Stimulated activated naive CD8-positive, alpha-beta T cell treated with anti-CD3 and anti-CD28 coated beads, Interleukin-15, Interleukin-2, amounts not matched to agents 100 U/mL and 50 U/mL, for 24 hours (primary cell): Measurements from ENCODE around the gene ATRNL1.
"Not testable (repeated sequence)": the region's sequence is repeated elsewhere in the genome, so short reads cannot be mapped to it uniquely, and the experiment has no call there.

Experiments used
- ATAC-seq: fragments of 150-1000 bp; cut with Tn5 transposase; one replicate; pipeline ENCODE4 v1.10.0; 2021
- DNase-seq: peaks from one replicate; pipeline ENCODE4 v3.0.0; 2021

ATRNL1 gene

GRCh38 chr10:115417585-115418265, 324.6 kb downstream of the ATRNL1 start:
- ATAC-seq, result no peak
- DNase-seq, result no peak

- no peak for ATAC-seq
- DNase-seq, result no peak
Observed at GRCh38 chr10:115422624-115423023, 329.5 kb downstream of the ATRNL1 start.

DNA sequence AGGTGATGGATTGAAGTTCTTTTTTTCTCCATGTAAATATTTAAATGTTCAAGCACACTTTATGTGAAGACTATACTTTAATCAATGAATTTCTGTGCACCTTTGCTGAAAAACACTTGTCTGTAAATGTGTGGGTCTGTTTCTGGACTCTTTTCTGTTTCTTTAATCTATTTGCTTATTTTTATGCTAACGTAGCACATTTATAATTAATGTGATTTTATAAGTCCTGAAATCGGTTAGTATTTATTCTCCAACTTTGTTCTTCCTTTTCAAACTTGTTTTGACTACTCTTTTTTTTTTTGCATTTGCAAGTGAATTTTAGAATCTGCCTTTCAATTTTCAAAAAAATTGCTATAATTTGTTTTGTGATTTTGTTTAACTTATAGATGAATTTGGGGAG, 334.4 kb downstream of the ATRNL1 start:
- DNase-seq, result no peak
- ATAC-seq, result no peak

GRCh38 chr10:115432188-115432819, 339.1 kb downstream of the ATRNL1 start:
- DNase-seq (no peak), ATAC-seq (no peak)

DNA sequence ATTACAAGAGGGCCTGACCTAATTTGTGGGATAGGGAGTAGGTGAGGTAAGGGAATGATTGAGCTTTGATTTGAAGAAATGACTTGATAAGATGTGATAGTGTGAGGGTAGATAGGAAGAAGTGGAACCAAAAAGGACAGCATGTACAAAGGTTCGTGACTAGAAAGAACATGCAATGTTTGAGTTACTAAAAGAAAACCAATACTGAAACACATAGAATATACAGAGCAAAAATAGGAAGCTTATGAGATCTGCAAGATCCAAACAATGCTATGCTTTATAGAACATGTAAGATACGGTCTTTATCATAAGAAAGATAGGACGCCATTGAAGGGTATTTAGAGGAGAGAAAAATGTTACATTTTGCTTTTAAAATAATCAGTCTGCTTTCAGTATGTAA, 343.8 kb downstream of the ATRNL1 start:
- ATAC-seq, result no peak
- DNase-seq, result no peak

- ATAC-seq (no peak), DNase-seq (no peak)
Observed at GRCh38 chr10:115441907-115442545, 348.9 kb downstream of the ATRNL1 start.

- no peak for ATAC-seq
- no peak for DNase-seq
Observed at GRCh38 chr10:115456812-115457211, 363.6 kb downstream of the ATRNL1 start.

GRCh38 chr10:115483294-115483693, 390.1 kb downstream of the ATRNL1 start:
- ATAC-seq (no peak), DNase-seq (no peak)

GRCh38 chr10:115491526-115492140, 398.5 kb downstream of the ATRNL1 start:
- DNase-seq (no peak), ATAC-seq (no peak)

DNA sequence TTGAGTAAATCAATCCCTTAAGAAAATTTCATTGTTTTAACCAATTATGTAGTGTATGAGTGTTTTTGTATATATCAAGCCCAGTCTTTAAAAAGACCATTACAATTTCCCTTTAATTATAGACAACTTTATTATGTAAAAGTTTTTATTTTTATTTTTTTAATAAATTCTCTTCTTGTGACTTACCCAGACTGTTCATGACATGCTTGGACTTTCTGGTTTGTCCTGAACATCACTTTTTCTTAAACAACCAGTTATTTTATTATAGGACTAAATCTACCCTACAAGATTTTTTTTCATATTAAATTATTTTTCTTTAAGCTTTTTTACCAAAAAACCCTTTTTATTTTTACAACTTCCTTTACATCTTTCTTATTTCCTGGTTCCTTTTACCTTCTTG, 410.4 kb downstream of the ATRNL1 start:
- DNase-seq (no peak), ATAC-seq (no peak)

DNA sequence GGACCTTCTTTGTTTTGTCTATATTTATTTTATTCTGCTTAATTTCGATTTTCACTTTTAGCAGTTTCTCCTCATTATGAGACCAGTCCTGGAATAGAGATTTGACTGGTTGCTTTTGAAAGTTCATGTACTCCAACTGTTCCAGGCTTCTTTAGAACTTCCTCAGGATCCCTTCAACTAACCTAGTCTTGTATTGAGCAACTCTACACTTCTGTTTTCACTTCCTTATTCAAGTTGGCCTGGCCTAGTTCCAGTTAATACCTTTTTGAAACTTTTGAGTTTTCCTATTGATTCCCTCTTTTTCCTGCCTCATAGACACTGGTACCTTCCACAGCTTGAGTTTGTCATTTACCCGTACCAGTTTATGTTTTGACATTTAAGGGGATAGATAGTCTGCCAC, 421.7 kb downstream of the ATRNL1 start:
- no peak for DNase-seq
- no peak for ATAC-seq

- DNase-seq, result no peak
- no peak for ATAC-seq
Observed at GRCh38 chr10:115525141-115525540, 432.0 kb downstream of the ATRNL1 start.

GRCh38 chr10:115527682-115528081, 434.5 kb downstream of the ATRNL1 start:
- not testable (repeated sequence) for ATAC-seq, DNase-seq

DNA sequence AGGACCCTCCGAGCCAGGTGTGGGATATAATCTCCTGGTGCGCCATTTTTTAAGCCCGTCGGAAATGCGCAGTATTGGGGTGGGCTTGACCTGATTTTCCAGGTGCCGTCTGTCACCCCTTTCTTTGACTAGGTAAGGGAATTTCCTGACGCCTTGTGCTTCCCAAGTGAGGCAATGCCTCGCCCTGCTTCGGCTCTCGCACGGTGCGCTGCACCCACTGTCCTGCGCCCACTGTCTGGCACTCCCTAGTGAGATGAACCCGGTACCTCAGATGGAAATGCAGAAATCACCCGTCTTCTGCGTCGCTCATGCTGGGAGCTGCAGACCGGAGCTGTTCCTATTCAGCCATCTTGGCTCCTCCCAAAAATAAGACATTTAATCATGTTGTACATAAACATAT, 443.2 kb downstream of the ATRNL1 start:
- not testable (repeated sequence) for ATAC-seq, DNase-seq

GRCh38 chr10:115539142-115539762, 446.1 kb downstream of the ATRNL1 start:
- DNase-seq (no peak), ATAC-seq (no peak)

DNA sequence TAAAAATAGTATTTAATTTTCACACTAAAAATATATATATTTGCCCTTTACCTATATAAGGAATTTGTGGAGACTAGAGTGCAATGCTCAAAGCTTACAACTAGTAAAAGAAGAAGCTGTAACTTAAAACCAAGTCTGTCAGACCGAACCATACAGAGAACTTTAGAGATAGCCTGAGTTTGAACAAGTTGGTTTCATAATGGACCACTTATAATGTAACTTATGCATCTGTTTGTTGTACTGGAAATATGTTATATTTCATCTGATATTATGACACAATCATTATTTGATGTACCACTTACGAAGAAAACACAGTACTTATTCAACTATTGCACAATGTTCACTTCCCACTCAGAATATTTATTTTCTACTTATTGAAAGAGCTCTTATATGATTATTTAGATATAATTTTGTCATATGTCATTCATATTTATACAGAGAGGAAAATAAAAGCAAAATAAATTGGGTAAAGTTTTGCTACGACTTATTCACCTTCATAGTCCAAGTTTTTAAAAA, 462.8 kb downstream of the ATRNL1 start:
- ATAC-seq (no peak), DNase-seq (no peak)

DNA sequence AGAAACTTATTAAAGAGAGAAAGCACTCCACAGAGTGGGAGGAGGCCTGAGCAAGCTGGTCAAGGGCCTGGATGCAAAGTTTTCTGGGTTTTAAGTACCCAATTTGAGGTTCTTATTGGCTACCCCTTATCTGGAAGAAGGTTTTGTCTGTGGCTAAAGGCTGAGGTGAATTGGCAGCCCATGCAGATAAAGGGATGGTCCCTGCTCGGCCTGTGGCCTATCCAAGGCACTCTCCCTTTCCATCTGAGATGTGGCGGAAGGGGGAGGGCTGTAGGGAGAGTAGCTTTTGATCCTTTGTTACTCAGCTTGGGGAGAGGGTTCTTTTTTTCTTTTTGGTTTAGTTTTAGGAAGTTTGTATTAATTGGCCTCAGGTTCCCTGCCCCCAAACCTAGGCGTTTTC, 465.1 kb downstream of the ATRNL1 start:
- DNase-seq, result no peak
- no peak for ATAC-seq

DNA sequence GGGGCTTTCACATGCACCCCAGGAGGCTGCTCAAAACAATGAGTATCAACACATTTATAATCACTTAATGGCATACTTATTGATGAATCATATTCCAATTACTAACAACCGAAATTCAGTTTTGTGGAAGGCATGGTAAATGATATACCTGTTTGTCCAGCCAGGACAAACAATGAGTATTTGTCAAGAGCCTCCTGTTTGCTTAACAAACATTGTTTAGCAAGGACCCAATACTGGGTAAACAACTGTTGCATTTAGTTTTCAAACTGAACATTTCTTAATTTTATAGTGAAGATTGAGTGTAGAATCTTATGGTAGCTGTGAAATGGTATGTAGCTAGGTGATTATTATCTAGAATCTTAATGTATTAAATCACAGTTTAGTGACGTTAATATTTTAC, 473.7 kb downstream of the ATRNL1 start:
- DNase-seq (no peak), ATAC-seq (no peak)

GRCh38 chr10:115572740-115573455, 479.7 kb downstream of the ATRNL1 start:
- no peak for DNase-seq
- no peak for ATAC-seq

- ATAC-seq, result no peak
- DNase-seq, result no peak
Observed at GRCh38 chr10:115580239-115580638, 487.1 kb downstream of the ATRNL1 start.

- DNase-seq (no peak), ATAC-seq (no peak)
Observed at GRCh38 chr10:115593060-115593459, 499.9 kb downstream of the ATRNL1 start.

GRCh38 chr10:115604627-115605026, 511.5 kb downstream of the ATRNL1 start:
- ATAC-seq (no peak), DNase-seq (no peak)
